Activated T-helper 2 cell treated with anti-CD3 and anti-CD28 coated beads, Interferon-gamma antibody, Interleukin-2, Interleukin-4, amounts not matched to agents 10 μg/mL and 5 μg/mL and 100 μg/mL, durations not matched to agents 14 hours and 24 hours and 36 hours (primary cell): ENCODE data around the gene PLXND1. TPM values are rescaled to one million over a fixed set of nuclear protein-coding genes. Genes with fewer than 3 reads are reported as not detected.
"Not testable (repeated sequence)": the region's sequence is repeated elsewhere in the genome, so short reads cannot be mapped to it uniquely, and the experiment has no call there.

Experiments used
- DNase-seq: peaks from one replicate; pipeline ENCODE4 v3.0.0; 2021; ENCODE audit warnings: low spot score
- H3K27ac Mint-ChIP-seq: one replicate; pipeline ENCODE4 v1.8.0; 2021; ENCODE audit warnings: mixed read lengths
- H3K27me3 Mint-ChIP-seq: one replicate; pipeline ENCODE4 v1.8.0; 2021; ENCODE audit warnings: low read depth, mixed read lengths
- H3K36me3 Mint-ChIP-seq: one replicate; pipeline ENCODE4 v1.8.0; 2021; ENCODE audit warnings: low read depth, mixed read lengths
- H3K4me1 Mint-ChIP-seq: one replicate; pipeline ENCODE4 v1.8.0; 2021; ENCODE audit warnings: low read depth, mixed read lengths
- H3K4me3 Mint-ChIP-seq: one replicate; pipeline ENCODE4 v1.8.0; 2021; ENCODE audit warnings: low read depth, mild to moderate bottlenecking, moderate library complexity, mixed read lengths
- H3K9me3 Mint-ChIP-seq: one replicate; pipeline ENCODE4 v1.8.0; 2021; ENCODE audit warnings: mixed read lengths
- intact Hi-C: fragments of 100-400 bp; cut with micrococcal nuclease; formaldehyde crosslinking; loops from one replicate; pipeline ENCODE4 v1.15.1; 2023
- total RNA-seq: library from RNA; stranded (reverse); gene quantifications from 2 replicates; pipeline ENCODE4 v1.2.3, GENCODE V29; 2022

PLXND1 gene
- total RNA-seq, 1 donor from 2014 or later = 1.3 TPM

- Mint-ChIP-seq H3K9me3 (no peaks in the 10 kb centered on the region), H3K4me1 (no peaks in the 10 kb centered on the region), H3K27ac (no peak overlapping the region), H3K36me3 (no peaks in the 10 kb centered on the region), H3K27me3 (peaks cover 4% of the 10 kb centered on the region), H3K4me3 (no peak overlapping the region)
- intact Hi-C loops = no loop called here
- no peak for DNase-seq
Observed at GRCh38 chr3:129547241-129547640, 59.2 kb downstream of the PLXND1 start.

GRCh38 chr3:129545951-129546350 lies 60.5 kb downstream of the PLXND1 start:
- DNase-seq, H3K27me3 Mint-ChIP-seq, H3K36me3 Mint-ChIP-seq, H3K27ac Mint-ChIP-seq, H3K4me1 Mint-ChIP-seq, H3K9me3 Mint-ChIP-seq, H3K4me3 Mint-ChIP-seq, intact Hi-C loops: not testable (repeated sequence)

GRCh38 chr3:129543999-129544398 lies 62.5 kb downstream of the PLXND1 start:
- Mint-ChIP-seq H3K36me3 (no peaks in the 10 kb centered on the region), H3K4me1 (no peaks in the 10 kb centered on the region), H3K9me3 (no peaks in the 10 kb centered on the region), H3K4me3 (no peak overlapping the region), H3K27ac (no peak overlapping the region), H3K27me3 (no peaks in the 10 kb centered on the region)
- intact Hi-C loops = no loop called here
- no peak for DNase-seq

- H3K4me1 Mint-ChIP-seq = no peaks in the 10 kb centered on the region
- DNase-seq = no peak
- H3K36me3 Mint-ChIP-seq = no peaks in the 10 kb centered on the region
- intact Hi-C loops = no loop called here
- H3K4me3 Mint-ChIP-seq = no peak within 1 kb of the TSS
- H3K9me3 Mint-ChIP-seq = no peaks in the 10 kb centered on the region
- H3K27me3 Mint-ChIP-seq = no peaks in the 10 kb centered on the region
- no peak within 1 kb of the TSS for H3K27ac Mint-ChIP-seq
Observed at GRCh38 chr3:129543156-129543790, 63.2 kb downstream of the PLXND1 start, which contains the start of gene H1-8. Gene H1-8 (plus strand): TSS chr3:129543175. CDS start chr3:129543219, 44 bp downstream.

GRCh38 chr3:129542747-129543146 lies 63.7 kb downstream of the PLXND1 start:
- Mint-ChIP-seq H3K27me3 (no peaks in the 10 kb centered on the region), H3K4me3 (no peak overlapping the region), H3K4me1 (no peaks in the 10 kb centered on the region), H3K36me3 (no peaks in the 10 kb centered on the region), H3K27ac (no peak overlapping the region), H3K9me3 (no peaks in the 10 kb centered on the region)
- no peak for DNase-seq
- intact Hi-C loops = no loop called here

GRCh38 chr3:129540776-129541516 lies 65.5 kb downstream of the PLXND1 start:
- H3K27me3 Mint-ChIP-seq = no peaks in the 10 kb centered on the region
- DNase-seq = no peak
- H3K9me3 Mint-ChIP-seq = no peaks in the 10 kb centered on the region
- intact Hi-C loops = no loop called here
- H3K4me1 Mint-ChIP-seq = no peaks in the 10 kb centered on the region
- H3K27ac Mint-ChIP-seq = no peak overlapping the region
- H3K36me3 Mint-ChIP-seq = no peaks in the 10 kb centered on the region
- no peak overlapping the region for H3K4me3 Mint-ChIP-seq

- intact Hi-C loops = no loop called here
- DNase-seq = no peak
- Mint-ChIP-seq H3K4me3 (no peak overlapping the region), H3K27ac (no peak overlapping the region), H3K36me3 (no peaks in the 10 kb centered on the region), H3K4me1 (peaks cover 2% of the 10 kb centered on the region), H3K27me3 (no peaks in the 10 kb centered on the region), H3K9me3 (no peaks in the 10 kb centered on the region)
Observed at GRCh38 chr3:129539206-129539605, 67.3 kb downstream of the PLXND1 start.

- intact Hi-C loops = no loop called here
- no peaks in the 10 kb centered on the region for H3K36me3 Mint-ChIP-seq
Observed at GRCh38 chr3:129536804-129537203, 69.7 kb downstream of the PLXND1 start.

GRCh38 chr3:129536374-129536667 lies 70.2 kb downstream of the PLXND1 start:
- Mint-ChIP-seq H3K4me3 (no peak overlapping the region), H3K9me3 (no peaks in the 10 kb centered on the region), H3K36me3 (no peaks in the 10 kb centered on the region), H3K4me1 (peaks cover 2% of the 10 kb centered on the region), H3K27me3 (no peaks in the 10 kb centered on the region), H3K27ac (no peak overlapping the region)
- intact Hi-C loops = no loop called here
- DNase-seq = no peak

More at GRCh38 chr3:129536804-129537203, 69.7 kb downstream of the PLXND1 start:
- no peak overlapping the region for H3K4me3 Mint-ChIP-seq
- no peak overlapping the region for H3K27ac Mint-ChIP-seq
- no peaks in the 10 kb centered on the region for H3K27me3 Mint-ChIP-seq
- no peak for DNase-seq
- peaks cover 2% of the 10 kb centered on the region for H3K4me1 Mint-ChIP-seq
- no peaks in the 10 kb centered on the region for H3K9me3 Mint-ChIP-seq

- H3K27ac Mint-ChIP-seq = no peak overlapping the region
Observed at GRCh38 chr3:129535075-129535474, 71.4 kb downstream of the PLXND1 start.

GRCh38 chr3:129534428-129535027 lies 71.9 kb downstream of the PLXND1 start:
- no peaks in the 10 kb centered on the region for H3K9me3 Mint-ChIP-seq
- intact Hi-C loops = no loop called here
- no peak overlapping the region for H3K27ac Mint-ChIP-seq
- no peaks in the 10 kb centered on the region for H3K36me3 Mint-ChIP-seq
- H3K4me1 Mint-ChIP-seq = peaks cover 2% of the 10 kb centered on the region
- no peak for DNase-seq
- H3K27me3 Mint-ChIP-seq = no peaks in the 10 kb centered on the region
- H3K4me3 Mint-ChIP-seq = no peak overlapping the region

More at GRCh38 chr3:129535075-129535474, 71.4 kb downstream of the PLXND1 start:
- intact Hi-C loops = no loop called here
- Mint-ChIP-seq H3K4me3 (no peak overlapping the region), H3K36me3 (no peaks in the 10 kb centered on the region), H3K27me3 (no peaks in the 10 kb centered on the region), H3K4me1 (peaks cover 2% of the 10 kb centered on the region), H3K9me3 (no peaks in the 10 kb centered on the region)
- no peak for DNase-seq

- no peaks in the 10 kb centered on the region for H3K27me3 Mint-ChIP-seq
- H3K4me3 Mint-ChIP-seq = no peak overlapping the region
- H3K4me1 Mint-ChIP-seq = peaks cover 2% of the 10 kb centered on the region
- H3K36me3 Mint-ChIP-seq = no peaks in the 10 kb centered on the region
- no peaks in the 10 kb centered on the region for H3K9me3 Mint-ChIP-seq
- no peak for DNase-seq
- H3K27ac Mint-ChIP-seq = no peak overlapping the region
- intact Hi-C loops = no loop called here
Observed at GRCh38 chr3:129533406-129533805, 73.1 kb downstream of the PLXND1 start.

- DNase-seq = no peak
- H3K9me3 Mint-ChIP-seq = no peaks in the 10 kb centered on the region
- no peaks in the 10 kb centered on the region for H3K27me3 Mint-ChIP-seq
- no peaks in the 10 kb centered on the region for H3K36me3 Mint-ChIP-seq
- intact Hi-C loops = no loop called here
- no peak overlapping the region for H3K4me3 Mint-ChIP-seq
- no peak overlapping the region for H3K27ac Mint-ChIP-seq
- H3K4me1 Mint-ChIP-seq = peaks cover 2% of the 10 kb centered on the region
Observed at GRCh38 chr3:129532261-129532660, 74.2 kb downstream of the PLXND1 start.
